Measurements from ENCODE around the gene ADAMTSL5. TPM values are rescaled to one million over a fixed set of nuclear protein-coding genes. Genes with fewer than 3 reads are reported as not detected.
"Not testable (repeated sequence)": the region's sequence is repeated elsewhere in the genome, so short reads cannot be mapped to it uniquely, and the experiment has no call there.

Gene ADAMTSL5
- total and polyA plus RNA-seq, 4 donors, result 0.40 to 1.6 (median 0.91) TPM

DNA sequence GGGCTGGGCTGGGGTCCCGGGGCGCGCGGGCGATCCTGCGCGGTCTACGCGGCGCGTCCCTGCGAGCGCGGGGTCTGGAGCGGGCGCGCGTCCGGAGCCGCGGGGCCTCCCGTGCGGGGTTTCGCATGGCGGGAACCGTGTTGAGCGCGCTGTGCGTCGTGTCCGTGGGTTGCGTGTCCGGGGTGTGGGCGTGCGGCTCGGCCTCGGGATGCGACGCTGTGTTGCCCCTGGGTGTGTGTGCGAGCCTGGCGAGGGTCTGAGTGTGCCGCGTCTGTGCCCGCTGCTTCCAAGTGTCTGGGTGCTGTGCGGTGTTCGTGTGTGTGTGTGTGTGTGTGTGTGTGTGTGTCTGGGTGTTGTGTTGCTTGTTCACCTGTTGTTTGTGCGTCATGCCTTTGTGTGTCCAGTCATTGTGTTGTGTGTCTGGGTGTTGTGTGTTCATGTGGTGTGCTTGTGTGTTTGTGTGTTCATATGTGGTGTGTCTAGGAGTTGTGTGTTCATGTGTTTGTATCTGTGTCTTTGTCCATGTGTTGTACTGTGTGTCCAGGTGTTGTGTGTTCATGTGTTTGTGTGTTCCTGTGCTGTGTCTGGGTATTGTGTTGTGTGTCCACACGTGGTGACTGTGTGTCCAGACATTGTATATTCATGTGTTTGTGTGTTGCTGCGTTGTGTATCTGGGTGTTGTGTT lies 11.6 kb upstream of the ADAMTSL5 start:
- Histone ChIP-seq H3K4me1 (ENCODE audit: control insufficient read depth, insufficient read depth, low read length) (peaks cover 29% of the 10 kb centered on the region), H3K27me3 (ENCODE audit: control insufficient read depth, insufficient read depth, low read length) (peaks cover 20% of the 10 kb centered on the region), H3K9me3 (ENCODE audit: control insufficient read depth, insufficient read depth, low read length) (no peaks in the 10 kb centered on the region), H3K36me3 (ENCODE audit: control insufficient read depth, insufficient read depth, low read length) (peaks cover 33% of the 10 kb centered on the region), H3K27ac (ENCODE audit: low read depth, low read length) (no peak overlapping the region), H3K4me3 (ENCODE audit: low read depth, low read length) (no peak overlapping the region)
- WGBS (ENCODE audit: insufficient coverage), result 10% methylated on average over 49 of the region's 49 CpGs
- peak in 1 of 6 donors; percentile 45 for DNase-seq (ENCODE audit: low read depth in 4 of 6, low spot score in 6 of 6)

DNA sequence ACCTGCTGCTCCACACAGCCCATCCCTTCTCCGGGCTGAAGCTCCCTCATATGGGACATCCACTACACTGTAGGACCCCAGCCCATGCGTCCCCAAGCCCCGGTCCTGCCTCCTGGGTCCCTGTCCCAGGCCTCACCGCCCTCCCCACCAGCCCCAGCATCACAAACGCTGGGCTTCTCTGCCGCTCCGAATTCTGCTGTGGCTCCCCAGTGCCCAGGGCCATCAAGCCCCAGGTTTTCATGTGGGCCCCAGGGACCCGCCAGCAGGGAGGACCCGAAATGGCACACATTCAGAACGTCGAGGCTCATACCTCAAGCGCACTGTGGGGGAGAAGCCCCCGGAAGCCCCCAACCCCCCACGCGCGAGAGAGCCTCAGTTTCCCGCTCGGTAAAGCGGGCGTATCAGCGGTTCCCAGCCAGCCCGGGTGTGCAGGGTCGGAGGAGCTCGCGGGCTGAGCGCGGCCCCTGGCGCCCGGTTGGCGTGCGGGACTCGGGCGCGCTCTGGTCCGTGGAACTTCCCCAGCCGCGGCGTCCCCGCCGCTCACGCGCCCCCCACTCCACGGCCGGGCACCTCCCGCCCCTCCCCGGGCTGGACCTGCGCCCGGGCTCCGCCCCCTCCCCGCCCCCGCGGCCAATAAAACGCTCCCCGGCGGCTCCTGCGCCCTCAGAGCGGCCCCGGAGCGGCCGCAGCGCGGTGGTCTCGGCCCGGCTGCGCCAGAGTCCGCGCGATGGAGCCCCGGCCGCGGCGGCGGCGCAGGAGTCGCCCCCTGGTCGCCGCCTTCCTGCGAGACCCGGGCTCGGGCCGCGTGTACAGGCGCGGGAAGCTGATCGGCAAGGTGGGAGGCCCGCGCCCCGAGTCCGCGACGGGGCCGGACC lies 10.8 kb upstream of the ADAMTSL5 start, which contains the start of gene PLK5:
Gene PLK5 (plus strand): TSS at position 666 of the 875 bp plus-strand sequence. CDS start 2,920 bp downstream, outside the sequence.
- Histone ChIP-seq H3K36me3 (ENCODE audit: control insufficient read depth, insufficient read depth, low read length) (peaks cover 25% of the 10 kb centered on the region), H3K4me1 (ENCODE audit: control insufficient read depth, insufficient read depth, low read length) (peaks cover 29% of the 10 kb centered on the region), H3K9me3 (ENCODE audit: control insufficient read depth, insufficient read depth, low read length) (no peaks in the 10 kb centered on the region), H3K4me3 (ENCODE audit: low read depth, low read length) (no peak within 1 kb of the TSS), H3K27ac (ENCODE audit: low read depth, low read length) (no peak within 1 kb of the TSS), H3K27me3 (ENCODE audit: control insufficient read depth, insufficient read depth, low read length) (peaks cover 20% of the 10 kb centered on the region)
- 7% methylated on average over 92 of the region's 92 CpGs for WGBS (ENCODE audit: insufficient coverage)
- DNase-seq (ENCODE audit: low read depth in 4 of 6, low spot score in 6 of 6), result peak in 2 of 6 donors; percentile 48 to 50

DNA sequence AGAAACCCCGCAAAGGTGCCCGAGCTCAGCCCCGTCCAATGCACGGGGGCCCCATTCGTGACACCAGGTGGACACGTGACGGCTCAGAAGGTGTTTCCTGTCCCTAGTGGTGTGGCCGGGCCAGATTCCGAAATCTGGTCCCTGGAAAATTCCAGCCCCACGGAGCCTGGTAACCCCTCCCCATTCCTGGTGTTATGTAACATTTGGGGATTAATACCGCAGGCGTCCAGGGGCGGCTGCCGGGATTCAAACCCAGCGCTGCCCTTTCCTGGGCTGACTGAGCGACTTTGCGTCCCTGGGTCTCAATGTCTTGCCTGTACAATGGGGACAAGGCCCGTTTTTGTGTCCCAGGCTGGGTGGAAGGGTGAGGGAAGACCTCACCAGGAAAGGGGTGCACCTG lies 10.0 kb upstream of the ADAMTSL5 start:
- DNase-seq (ENCODE audit: low read depth in 4 of 6, low spot score in 6 of 6), result no peak
- peaks cover 29% of the 10 kb centered on the region for H3K4me1 ChIP-seq (ENCODE audit: control insufficient read depth, insufficient read depth, low read length)
- 81% methylated on average over 17 of the region's 18 CpGs for WGBS (ENCODE audit: insufficient coverage)
- H3K27ac ChIP-seq (ENCODE audit: low read depth, low read length), result no peak overlapping the region
- no peak overlapping the region for H3K4me3 ChIP-seq (ENCODE audit: low read depth, low read length)
- peaks cover 20% of the 10 kb centered on the region for H3K27me3 ChIP-seq (ENCODE audit: control insufficient read depth, insufficient read depth, low read length)
- H3K36me3 ChIP-seq (ENCODE audit: control insufficient read depth, insufficient read depth, low read length), result peaks cover 20% of the 10 kb centered on the region
- no peaks in the 10 kb centered on the region for H3K9me3 ChIP-seq (ENCODE audit: control insufficient read depth, insufficient read depth, low read length)

DNA sequence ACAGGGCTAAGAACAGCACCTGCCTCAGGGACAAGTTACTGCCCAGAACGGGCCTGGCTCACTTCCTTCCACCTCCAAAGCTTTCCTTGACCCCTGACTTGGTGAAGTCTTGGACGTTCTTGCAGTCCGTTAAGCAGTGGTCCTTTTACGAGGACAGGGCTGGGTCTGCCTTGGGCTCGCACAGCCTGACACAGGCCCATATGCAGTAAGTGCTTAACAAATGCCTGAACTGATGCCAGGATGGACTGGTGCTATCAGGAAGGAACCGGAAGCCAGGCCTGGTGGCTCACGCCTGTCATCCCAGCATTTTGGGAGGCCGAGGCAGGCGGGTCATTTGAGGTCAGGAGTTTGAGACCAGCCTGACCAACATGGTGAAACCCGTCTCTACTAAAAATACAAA lies 9.2 kb upstream of the ADAMTSL5 start:
- Histone ChIP-seq H3K9me3 (ENCODE audit: control insufficient read depth, insufficient read depth, low read length) (no peaks in the 10 kb centered on the region), H3K27me3 (ENCODE audit: control insufficient read depth, insufficient read depth, low read length) (peaks cover 20% of the 10 kb centered on the region), H3K36me3 (ENCODE audit: control insufficient read depth, insufficient read depth, low read length) (peaks cover 17% of the 10 kb centered on the region), H3K4me1 (ENCODE audit: control insufficient read depth, insufficient read depth, low read length) (peaks cover 29% of the 10 kb centered on the region), H3K4me3 (ENCODE audit: low read depth, low read length) (no peak overlapping the region), H3K27ac (ENCODE audit: low read depth, low read length) (peak overlapping the region; percentile 60)
- WGBS (ENCODE audit: insufficient coverage), result 55% methylated on average over 8 of the region's 10 CpGs
- DNase-seq (ENCODE audit: low read depth in 4 of 6, low spot score in 6 of 6), result no peak

DNA sequence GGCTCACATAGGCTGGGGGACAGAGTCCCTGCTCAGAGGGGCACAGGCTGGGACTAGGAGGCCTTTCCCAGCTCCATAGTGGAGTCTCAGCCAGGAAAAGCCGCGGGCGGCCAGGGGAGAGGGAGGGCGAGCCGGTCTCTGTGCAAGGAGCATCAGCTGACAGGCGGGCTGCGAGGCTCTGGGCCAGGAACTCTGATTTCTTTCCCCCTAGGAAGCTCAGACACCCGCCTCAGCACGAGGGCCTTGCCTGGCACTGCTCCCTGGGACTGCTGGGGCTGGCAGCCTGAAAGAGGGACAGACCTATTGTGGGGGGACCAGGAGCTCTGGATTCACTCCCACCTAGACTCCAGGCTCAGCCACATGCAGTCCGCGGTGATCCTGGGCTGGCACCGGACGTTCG lies 8.8 kb upstream of the ADAMTSL5 start:
- 20% methylated on average over 14 of the region's 14 CpGs for WGBS (ENCODE audit: insufficient coverage)
- DNase-seq (ENCODE audit: low read depth in 4 of 6, low spot score in 6 of 6), result peak in 3 of 6 donors; percentile 48 to 82 (median 70)
- Histone ChIP-seq H3K4me1 (ENCODE audit: control insufficient read depth, insufficient read depth, low read length) (peaks cover 29% of the 10 kb centered on the region), H3K9me3 (ENCODE audit: control insufficient read depth, insufficient read depth, low read length) (no peaks in the 10 kb centered on the region), H3K27ac (ENCODE audit: low read depth, low read length) (peak overlapping the region; percentile 60), H3K4me3 (ENCODE audit: low read depth, low read length) (no peak overlapping the region), H3K27me3 (ENCODE audit: control insufficient read depth, insufficient read depth, low read length) (peaks cover 20% of the 10 kb centered on the region), H3K36me3 (ENCODE audit: control insufficient read depth, insufficient read depth, low read length) (peaks cover 14% of the 10 kb centered on the region)

DNA sequence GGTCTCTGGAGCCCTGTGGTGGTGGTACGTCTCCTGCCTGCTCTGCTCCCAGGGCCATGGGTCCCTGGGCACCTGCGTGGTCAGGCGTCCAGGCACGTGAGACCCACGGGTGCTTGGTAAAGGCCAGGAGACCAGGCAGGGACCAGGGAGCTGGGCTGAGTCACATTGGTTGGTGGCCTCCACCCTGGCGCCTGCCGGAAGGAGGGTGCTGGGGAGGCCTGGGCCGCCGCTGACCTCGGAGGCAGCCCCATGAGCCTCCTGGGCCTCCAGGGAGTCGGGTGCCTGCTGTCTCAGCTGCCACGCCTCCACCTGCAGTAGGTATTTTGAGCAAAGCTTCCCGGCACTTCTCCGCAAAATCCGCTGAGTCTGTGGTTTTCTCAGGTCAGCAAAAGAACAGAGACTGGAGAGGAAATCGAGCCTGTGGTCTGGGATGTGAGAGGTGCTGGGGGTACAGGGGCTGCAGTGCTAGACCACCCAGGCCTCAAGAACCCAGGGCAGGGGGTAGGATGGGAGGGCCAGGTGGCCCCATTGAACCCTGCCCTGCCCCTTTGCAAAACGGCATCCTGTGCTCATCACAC lies 7.5 kb upstream of the ADAMTSL5 start:
- Histone ChIP-seq H3K27ac (ENCODE audit: low read depth, low read length) (no peak overlapping the region), H3K4me1 (ENCODE audit: control insufficient read depth, insufficient read depth, low read length) (peaks cover 27% of the 10 kb centered on the region), H3K36me3 (ENCODE audit: control insufficient read depth, insufficient read depth, low read length) (peaks cover 2% of the 10 kb centered on the region), H3K27me3 (ENCODE audit: control insufficient read depth, insufficient read depth, low read length) (peaks cover 18% of the 10 kb centered on the region), H3K9me3 (ENCODE audit: control insufficient read depth, insufficient read depth, low read length) (no peaks in the 10 kb centered on the region), H3K4me3 (ENCODE audit: low read depth, low read length) (no peak overlapping the region)
- WGBS (ENCODE audit: insufficient coverage), result 85% methylated on average over 16 of the region's 17 CpGs
- DNase-seq (ENCODE audit: low read depth in 4 of 6, low spot score in 6 of 6), result no peak

DNA sequence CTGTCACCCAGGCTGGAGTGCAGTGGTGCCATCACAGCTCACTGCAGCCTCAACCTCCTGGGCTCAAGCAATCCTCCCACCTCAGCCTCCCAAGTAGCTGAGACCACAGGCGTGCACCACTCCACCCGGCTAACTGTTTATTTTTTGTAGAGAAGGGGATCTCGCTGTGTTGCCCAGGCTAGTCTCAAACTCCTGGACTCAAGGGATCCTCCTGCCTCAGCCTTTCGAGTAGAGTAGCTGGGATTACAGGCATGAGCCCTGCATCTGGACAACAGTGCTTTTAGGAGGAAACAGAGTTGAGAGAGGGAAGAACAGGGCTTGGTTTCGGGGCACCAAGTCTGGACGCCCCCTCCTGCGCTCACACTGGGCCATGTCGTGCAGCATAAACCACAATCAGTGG lies 7.0 kb upstream of the ADAMTSL5 start:
- peaks cover 17% of the 10 kb centered on the region for H3K27me3 ChIP-seq (ENCODE audit: control insufficient read depth, insufficient read depth, low read length)
- WGBS (ENCODE audit: insufficient coverage), result 78% methylated on average over 8 of the region's 8 CpGs
- not testable (repeated sequence) for DNase-seq (ENCODE audit: low read depth in 4 of 6, low spot score in 6 of 6)

DNA sequence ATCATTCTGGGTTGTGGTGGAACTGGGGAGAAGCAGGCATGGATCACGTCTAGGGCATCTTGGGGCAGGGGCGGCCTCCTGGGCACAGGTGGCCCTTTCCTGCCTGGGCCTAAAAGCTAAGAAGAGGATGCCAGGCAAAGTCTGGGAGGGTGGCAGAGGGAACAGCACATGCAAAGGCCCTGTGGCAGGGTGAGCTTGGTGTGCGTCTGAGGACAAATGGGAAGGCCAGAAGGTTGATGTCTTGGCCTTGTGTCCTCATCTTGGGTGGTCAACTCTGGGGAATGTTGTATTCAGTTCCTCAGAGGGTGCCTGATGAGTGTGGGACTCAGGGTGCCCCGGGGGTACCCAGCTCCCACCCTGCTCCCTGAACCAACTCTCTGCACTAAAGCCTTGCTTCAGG lies 5.7 kb upstream of the ADAMTSL5 start:
- H3K9me3 ChIP-seq (ENCODE audit: control insufficient read depth, insufficient read depth, low read length), result no peaks in the 10 kb centered on the region
- DNase-seq (ENCODE audit: low read depth in 4 of 6, low spot score in 6 of 6), result no peak
- H3K4me1 ChIP-seq (ENCODE audit: control insufficient read depth, insufficient read depth, low read length), result peaks cover 22% of the 10 kb centered on the region
- no peak overlapping the region for H3K4me3 ChIP-seq (ENCODE audit: low read depth, low read length)
- peaks cover 22% of the 10 kb centered on the region for H3K27me3 ChIP-seq (ENCODE audit: control insufficient read depth, insufficient read depth, low read length)
- no peaks in the 10 kb centered on the region for H3K36me3 ChIP-seq (ENCODE audit: control insufficient read depth, insufficient read depth, low read length)
- 89% methylated on average over 3 of the region's 4 CpGs for WGBS (ENCODE audit: insufficient coverage)
- no peak overlapping the region for H3K27ac ChIP-seq (ENCODE audit: low read depth, low read length)

More for the DNA sequence above, 7.0 kb upstream of the ADAMTSL5 start:
- not testable (repeated sequence) for H3K4me3 ChIP-seq (ENCODE audit: low read depth, low read length); H3K9me3 ChIP-seq (ENCODE audit: control insufficient read depth, insufficient read depth, low read length); H3K27ac ChIP-seq (ENCODE audit: low read depth, low read length); H3K36me3 ChIP-seq (ENCODE audit: control insufficient read depth, insufficient read depth, low read length)
- H3K4me1 ChIP-seq (ENCODE audit: control insufficient read depth, insufficient read depth, low read length), result peaks cover 23% of the 10 kb centered on the region

DNA sequence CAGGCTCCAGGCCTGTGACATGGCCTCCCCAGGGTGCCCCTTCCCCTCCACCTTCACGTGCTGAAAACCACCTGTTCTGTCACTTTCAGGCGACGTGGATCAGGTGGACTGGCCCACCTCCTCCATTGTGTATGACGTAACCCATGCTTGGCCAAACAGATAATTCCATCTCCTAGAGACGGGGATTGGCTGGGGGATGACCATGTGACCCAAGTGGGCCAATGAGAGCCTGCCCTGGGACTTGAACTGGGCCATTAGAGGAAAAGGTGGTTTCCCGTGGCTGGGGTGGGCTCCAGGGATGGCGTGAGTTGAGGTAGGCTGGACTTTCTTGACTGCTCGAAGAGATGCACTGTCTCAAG lies 3.6 kb upstream of the ADAMTSL5 start:
- Histone ChIP-seq H3K27me3 (ENCODE audit: control insufficient read depth, insufficient read depth, low read length) (peaks cover 33% of the 10 kb centered on the region), H3K4me1 (ENCODE audit: control insufficient read depth, insufficient read depth, low read length) (peaks cover 8% of the 10 kb centered on the region), H3K36me3 (ENCODE audit: control insufficient read depth, insufficient read depth, low read length) (peaks cover 2% of the 10 kb centered on the region), H3K9me3 (ENCODE audit: control insufficient read depth, insufficient read depth, low read length) (no peaks in the 10 kb centered on the region), H3K4me3 (ENCODE audit: low read depth, low read length) (no peak overlapping the region), H3K27ac (ENCODE audit: low read depth, low read length) (no peak overlapping the region)
- WGBS (ENCODE audit: insufficient coverage), result 62% methylated on average over 7 of the region's 8 CpGs
- no peak for DNase-seq (ENCODE audit: low read depth in 4 of 6, low spot score in 6 of 6)
